GM12878 (cell line): ENCODE data around the gene ATF7. TPM values are rescaled to one million over a fixed set of nuclear protein-coding genes. Genes with fewer than 3 reads are reported as not detected.

Experiments
- E2F4 ChIP-seq: IDR thresholded peaks from 2 replicates; pipeline ENCODE4 v1.6.1; 2012; ENCODE audit warnings: low read depth, low read length, improper control_type of control experiment
- EZH2 ChIP-seq: IDR thresholded peaks from 2 replicates; pipeline ENCODE4 v1.6.1; 2012; ENCODE audit warnings: low read depth, mild to moderate bottlenecking, control low read depth, inconsistent platforms, low read length, borderline replicate concordance; ENCODE audit not compliant: control insufficient read depth
- KAT2A ChIP-seq: conservative IDR thresholded peaks from 2 replicates; pipeline ENCODE4 v1.6.1; 2011; ENCODE audit warnings: low read depth, low read length; ENCODE audit not compliant: control insufficient read depth
- MLLT1 ChIP-seq: fragments of 450-650 bp; IDR thresholded peaks from 2 replicates; pipeline ENCODE4 v1.6.1; 2016; ENCODE audit warnings: mild to moderate bottlenecking
- MTA2 ChIP-seq: fragments of 450-650 bp; IDR thresholded peaks from 2 replicates; pipeline ENCODE4 v1.6.1; 2016; ENCODE audit warnings: low read depth, mild to moderate bottlenecking, moderate library complexity
- POLR2AphosphoS5 ChIP-seq: IDR thresholded peaks from 2 replicates; pipeline ENCODE4 v1.6.1; 2011; ENCODE audit warnings: mild to moderate bottlenecking, low read length, inconsistent platforms
- POU2F2 ChIP-seq: IDR thresholded peaks from 3 replicates; pipeline ENCODE4 v1.6.1; 2011; ENCODE audit warnings: low read depth, mild to moderate bottlenecking, low read length, borderline replicate concordance
- SIN3A ChIP-seq: IDR thresholded peaks from 2 replicates; pipeline ENCODE4 v1.6.1; 2012; ENCODE audit warnings: low read depth, low read length, improper control_type of control experiment
- ZBTB4 ChIP-seq: fragments of 450-650 bp; formaldehyde crosslinking; IDR thresholded peaks from 2 replicates; pipeline ENCODE4 v1.4.0; 2022; ENCODE audit warnings: mild to moderate bottlenecking, moderate library complexity
- ZNF622 ChIP-seq: fragments of 450-650 bp; IDR thresholded peaks from 2 replicates; pipeline ENCODE4 v1.6.1; 2017; ENCODE audit warnings: mild to moderate bottlenecking, inconsistent platforms
- polyA plus RNA-seq, 11 experiments: library from polyadenylated mRNA; depleted of rRNA in 4 of 11; unstranded in 6 of 11; stranded (reverse) in 5 of 11; fragments of >200 nt; fragmentation: Nextera tagmentation in 4 of 11; fragmentation: Illumina TruSeq in 1 of 11; extraction: Ambion mirVana in 4 of 11; extraction: Trizol in 1 of 11; gene quantifications; 1 replicate in 1 of 11; 2 replicates in 10 of 11; pipeline versions ENCODE4 v1.2.1 to v1.2.3, GENCODE V29; 2011 to 2016; ENCODE audit warnings: inconsistent platforms in 2 of 11, missing spikeins in 2 of 11, low read depth in 1 of 11
- total RNA-seq, 4 experiments: library from RNA; depleted of rRNA in 3 of 4; stranded (reverse); fragments of >200 nt in 3 of 4; fragmentation: Illumina TruSeq in 1 of 4; extraction: Trizol in 1 of 4; gene quantifications; 2 replicates each; pipeline versions ENCODE4 v1.2.1 to v1.2.3, GENCODE V29; 2013 to 2021

ATF7 gene
- total and polyA plus RNA-seq, 10 of the 15 experiments (the other 5 are each of a cell fraction or from before 2014, with no cell fraction given): 9.1 to 30.7 (median 21.8) TPM

- TF ChIP-seq MLLT1 (no peak), ZBTB4 (CRISPR knock-in tag) (no peak), MTA2 (no peak), KAT2A (no peak), POU2F2 (no peak), POLR2AphosphoS5 (no peak; the same call in 1 of the 2 replicates), ZNF622 (no peak), SIN3A (no peak), EZH2 (no peak), E2F4 (no peak)
- TF ChIP-seq, all 136 proteins: peak for 0
Measured at GRCh38 chr12:53465679-53466078, 160.5 kb downstream of the ATF7 start (continued).
